ENCODE measurements around the gene FGF5. TPM values are rescaled to one million over a fixed set of nuclear protein-coding genes. Genes with fewer than 3 reads are reported as not detected.

FGF5 gene
- total and polyA plus RNA-seq, 10 of the 15 experiments (the other 5 are each of a cell fraction or from before 2014, with no cell fraction given), result 0.87 to 7.4 (median 1.6) TPM

- in situ Hi-C loops (cut with MboI), result no loop called here
- RAD21 ChIA-PET (ENCODE audit: unreplicated experiment), result no interaction called here
- WGBS (ENCODE audit: insufficient coverage, insufficient replicate concordance, low lambda C conversion rate, missing lambda C conversion rate), result 96% methylated on average over 2 of the region's 2 CpGs
- BruUV-seq (replicated peaks), result no TSS peak
- Histone ChIP-seq H3K27ac (ENCODE audit: control insufficient read depth, insufficient read depth) (no peak overlapping the region), H3K27me3 (replicated peaks in 1 of 2; ENCODE audit: control insufficient read depth in 2 of 2, insufficient read depth in 2 of 2, low read length in 1 of 2) (no peaks in the 10 kb centered on the region), H3K4me2 (ENCODE audit: control insufficient read depth, insufficient read depth) (no peak overlapping the region), H3K9me3 (replicated peaks; ENCODE audit: control insufficient read depth, insufficient read depth, low read length) (no peaks in the 10 kb centered on the region), H3K9ac (ENCODE audit: control insufficient read depth, insufficient read depth, low read length) (no peak overlapping the region), H3K79me2 (ENCODE audit: control insufficient read depth, insufficient read depth, low read length) (no peaks in the 10 kb centered on the region), H3K4me1 (ENCODE audit: control insufficient read depth, insufficient read depth, low read length) (no peaks in the 10 kb centered on the region), H2AFZ (ENCODE audit: control insufficient read depth, low read depth, low read length) (no peak overlapping the region), H4K20me1 (ENCODE audit: control insufficient read depth, insufficient read depth) (no peaks in the 10 kb centered on the region), H3K36me3 (ENCODE audit: control insufficient read depth in 2 of 2, insufficient read depth in 2 of 2, low read length in 1 of 2) (no peaks in the 10 kb centered on the region), H3K4me3 (no peak overlapping the region)
- CTCF ChIA-PET, result interaction anchor here (0.6 to 1.4 kb wide), 3 partner anchors 11 to 71 kb away, joined by 3 to 4 read pairs (median 3); partner anchors contain the start of gene FGF5
- FAIRE-seq (no peak), ATAC-seq (no peak), DNase-seq (ENCODE audit: low read depth, low spot score) (no peak)
- intact Hi-C loops (cut with micrococcal nuclease; ENCODE audit: unreplicated experiment), result no loop called here
- SMC1A ChIA-PET (ENCODE audit: uncharacterized antibody, unreplicated experiment), result interaction anchor here (0.7 kb wide), 1 partner anchor 61 kb away, joined by 3 read pairs; no protein-coding TSS in a partner anchor
- TF ChIP-seq SREBF1 (IDR thresholded peaks at IDR 0.05; ENCODE audit: low read length) (no peak), RBBP5 (conservative IDR thresholded peaks at IDR 0.05) (no peak), IKZF2 (IDR thresholded peaks at IDR 0.05) (no peak), CREB1 (IDR thresholded peaks at IDR 0.05; ENCODE audit: low read depth) (no peak), TARDBP (IDR thresholded peaks at IDR 0.05; ENCODE audit: borderline replicate concordance) (no peak), IRF3 (IDR thresholded peaks at IDR 0.05) (no peak), SRF (IDR thresholded peaks at IDR 0.05; ENCODE audit: low read depth in 2 of 2, low read length in 2 of 2) (no peak), GABPA (IDR thresholded peaks at IDR 0.05; ENCODE audit: low read depth) (no peak), E2F8 (IDR thresholded peaks at IDR 0.05; ENCODE audit: low read depth, partially characterized antibody) (no peak)
- POLR2A ChIA-PET, result interaction anchor here (0.7 kb wide), 1 partner anchor 1258 kb away, joined by 3 read pairs; no protein-coding TSS in a partner anchor
Observed at GRCh38 chr4:80294206-80294605, 27.7 kb downstream of the FGF5 start.
